ENCODE data around the gene FGF8. TPM values are rescaled to one million over a fixed set of nuclear protein-coding genes. Genes with fewer than 3 reads are reported as not detected.
"Not testable (repeated sequence)": the region's sequence is repeated elsewhere in the genome, so short reads cannot be mapped to it uniquely, and the experiment has no call there.

FGF8 gene
- total and polyA plus RNA-seq, 2 experiments from 2014 or later, result not detected

- 0 out of 2 replicates have a peak, but pooled peaks cover 4% of the 10 kb centered on the region for H4K20me1 ChIP-seq (ENCODE audit: insufficient read depth)
- in situ Hi-C loops (cut with MboI), result no loop called here
- peaks cover 44% of the 10 kb centered on the region for H3F3A ChIP-seq (ENCODE audit: insufficient read depth)
- H3K27me3 ChIP-seq (replicated peaks; ENCODE audit: insufficient read depth), result no peaks in the 10 kb centered on the region
- H3K4me2 ChIP-seq (ENCODE audit: unreplicated experiment), result no peak overlapping the region
- no peak overlapping the region for H3K9ac ChIP-seq
- H3K4me1 ChIP-seq (ENCODE audit: insufficient read depth), result no peaks in the 10 kb centered on the region
- peaks cover 89% of the 10 kb centered on the region for H3K79me2 ChIP-seq (ENCODE audit: insufficient read depth)
- H3K36me3 ChIP-seq (ENCODE audit: low read depth), result peaks cover 92% of the 10 kb centered on the region
- H3K27ac ChIP-seq, result no peak overlapping the region
- no peak for DNase-seq
- no peaks in the 10 kb centered on the region for H3K9me3 ChIP-seq (ENCODE audit: low read depth)
- no peak overlapping the region for H3K4me3 ChIP-seq
- no peak overlapping the region for H2AFZ ChIP-seq
- WGBS, 2 experiments (ENCODE audit: low coverage in 1 of 2, low lambda C conversion rate in 2 of 2, missing lambda C conversion rate in 2 of 2), result 98 to 100% methylated on average over 12 of the region's 12 CpGs
- H3K9me2 ChIP-seq (ENCODE audit: insufficient read depth), result no peaks in the 10 kb centered on the region
- TF ChIP-seq EZH2phosphoT487 (IDR thresholded peaks at IDR 0.05; ENCODE audit: insufficient read depth, low read depth), result no peak
- no peak for TF ChIP-seq EZH2 (IDR thresholded peaks at IDR 0.05; ENCODE audit: insufficient read depth, poor library complexity, severe bottlenecking)
Measured at GRCh38 chr10:101793526-101793925, 17.6 kb upstream of the FGF8 start.

DNA sequence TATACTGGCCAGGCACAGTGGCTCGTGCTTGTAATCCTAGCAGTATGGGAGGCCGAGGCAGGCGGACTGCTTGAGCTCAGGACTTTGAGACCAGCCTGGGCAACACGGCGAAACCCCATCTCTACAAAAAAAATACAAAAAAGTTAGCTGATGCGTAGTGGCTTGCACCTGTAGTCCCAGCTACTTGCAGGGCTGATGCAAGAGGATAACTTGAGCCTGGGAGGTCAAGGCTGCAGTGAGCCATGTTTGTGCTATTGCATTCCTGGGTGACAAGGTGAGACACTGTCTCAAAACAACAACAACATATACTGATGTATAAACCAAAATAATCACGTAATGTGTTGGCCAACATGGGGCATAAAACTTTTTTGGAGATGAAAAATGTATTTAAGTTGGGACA, 13.8 kb upstream of the FGF8 start:
- no peaks in the 10 kb centered on the region for H3K27me3 ChIP-seq (replicated peaks; ENCODE audit: insufficient read depth)
- in situ Hi-C loops (cut with MboI), result loop anchor here (10.0 kb wide), 1 partner anchor 185 kb away; no protein-coding TSS in a partner anchor
- H3K4me1 ChIP-seq (ENCODE audit: insufficient read depth), result no peaks in the 10 kb centered on the region
- no peak for DNase-seq
- no peak for TF ChIP-seq EZH2 (IDR thresholded peaks at IDR 0.05; ENCODE audit: insufficient read depth, poor library complexity, severe bottlenecking)
- TF ChIP-seq EZH2phosphoT487 (IDR thresholded peaks at IDR 0.05; ENCODE audit: insufficient read depth, low read depth), result no peak
- no peaks in the 10 kb centered on the region for H3K9me3 ChIP-seq (ENCODE audit: low read depth)
- 87 to 92% methylated on average over 7 of the region's 7 CpGs for WGBS, 2 experiments (ENCODE audit: low coverage in 1 of 2, low lambda C conversion rate in 2 of 2, missing lambda C conversion rate in 2 of 2)
- H3K27ac ChIP-seq, result no peak overlapping the region
- no peak overlapping the region for H3K4me2 ChIP-seq (ENCODE audit: unreplicated experiment)
- H4K20me1 ChIP-seq (ENCODE audit: insufficient read depth), result no peaks in the 10 kb centered on the region
- no peak overlapping the region for H3K9ac ChIP-seq
- H3K4me3 ChIP-seq, result no peak overlapping the region
- H3K9me2 ChIP-seq (ENCODE audit: insufficient read depth), result no peaks in the 10 kb centered on the region
- H3K36me3 ChIP-seq (ENCODE audit: low read depth), result peaks cover 92% of the 10 kb centered on the region
- H2AFZ ChIP-seq, result no peak overlapping the region
- H3F3A ChIP-seq (ENCODE audit: insufficient read depth), result peaks cover 54% of the 10 kb centered on the region
- H3K79me2 ChIP-seq (ENCODE audit: insufficient read depth), result peaks cover 88% of the 10 kb centered on the region

DNA sequence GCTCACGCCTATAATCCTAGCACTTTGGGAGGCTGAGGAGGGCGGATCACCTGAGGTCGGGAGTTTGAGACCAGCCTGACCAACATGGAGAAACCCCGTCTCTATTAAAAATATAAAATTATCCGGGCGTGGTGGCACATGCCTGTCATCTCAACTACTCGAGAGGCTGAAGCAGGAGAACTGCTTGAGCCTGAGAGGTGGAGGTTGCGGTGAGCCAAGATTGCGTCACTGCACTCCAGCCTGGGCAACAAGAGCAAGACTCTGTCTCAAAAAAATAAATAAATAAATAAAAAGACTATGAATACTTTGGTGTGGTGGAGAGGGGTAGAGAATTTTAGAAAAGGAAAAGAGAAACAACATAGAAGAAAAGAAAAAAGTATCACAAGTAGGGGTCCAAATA, 13.3 kb upstream of the FGF8 start:
- H3K9me3 ChIP-seq (ENCODE audit: low read depth); H2AFZ ChIP-seq; H3K27me3 ChIP-seq (replicated peaks; ENCODE audit: insufficient read depth); H3K4me3 ChIP-seq; H3K4me1 ChIP-seq (ENCODE audit: insufficient read depth); DNase-seq; H4K20me1 ChIP-seq (ENCODE audit: insufficient read depth); H3K9me2 ChIP-seq (ENCODE audit: insufficient read depth); H3K9ac ChIP-seq; H3K4me2 ChIP-seq (ENCODE audit: unreplicated experiment); H3K27ac ChIP-seq: not testable (repeated sequence)
- WGBS, 2 experiments (ENCODE audit: low coverage in 1 of 2, low lambda C conversion rate in 2 of 2, missing lambda C conversion rate in 2 of 2), result 92% methylated on average over 9 of the region's 9 CpGs
- peaks cover 85% of the 10 kb centered on the region for H3K79me2 ChIP-seq (ENCODE audit: insufficient read depth)
- in situ Hi-C loops (cut with MboI), result loop anchor here (10.0 kb wide), 1 partner anchor 184 kb away; no protein-coding TSS in a partner anchor
- H3K36me3 ChIP-seq (ENCODE audit: low read depth), result peaks cover 91% of the 10 kb centered on the region
- peaks cover 54% of the 10 kb centered on the region for H3F3A ChIP-seq (ENCODE audit: insufficient read depth)

DNA sequence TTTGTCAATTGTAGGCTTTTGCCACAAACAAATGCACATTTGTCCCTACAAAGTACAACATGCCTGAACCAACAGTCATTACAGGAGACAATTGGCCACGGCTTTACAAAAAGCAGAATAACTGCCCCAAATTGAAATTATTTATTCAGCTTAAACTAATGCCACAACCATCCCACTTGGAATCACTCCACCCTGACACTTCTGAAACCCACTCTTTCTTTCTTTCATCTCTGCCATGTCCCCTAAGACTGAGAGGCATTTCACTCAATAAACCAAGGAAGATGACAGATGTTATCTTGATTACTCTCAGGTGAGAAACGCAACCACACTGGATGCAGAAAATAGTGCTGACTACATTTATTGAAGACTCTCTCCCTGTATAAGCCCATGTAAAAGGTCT, 9.9 kb upstream of the FGF8 start:
- Histone ChIP-seq H3K9me3 (ENCODE audit: low read depth) (no peaks in the 10 kb centered on the region), H3K36me3 (ENCODE audit: low read depth) (peaks cover 59% of the 10 kb centered on the region), H3K27ac (no peak overlapping the region), H3K79me2 (ENCODE audit: insufficient read depth) (peaks cover 53% of the 10 kb centered on the region), H3K4me1 (ENCODE audit: insufficient read depth) (peaks cover 8% of the 10 kb centered on the region; the same call in 1 of the 2 replicates), H2AFZ (no peak overlapping the region), H3K4me2 (ENCODE audit: unreplicated experiment) (no peak overlapping the region), H4K20me1 (ENCODE audit: insufficient read depth) (no peaks in the 10 kb centered on the region), H3K27me3 (replicated peaks; ENCODE audit: insufficient read depth) (no peaks in the 10 kb centered on the region), H3K4me3 (no peak overlapping the region), H3F3A (ENCODE audit: insufficient read depth) (peaks cover 60% of the 10 kb centered on the region), H3K9ac (no peak overlapping the region), H3K9me2 (ENCODE audit: insufficient read depth) (no peaks in the 10 kb centered on the region)
- 64 to 66% methylated on average over 2 of the region's 2 CpGs for WGBS, 2 experiments (ENCODE audit: low coverage in 1 of 2, low lambda C conversion rate in 2 of 2, missing lambda C conversion rate in 2 of 2)
- TF ChIP-seq EZH2 (IDR thresholded peaks at IDR 0.05; ENCODE audit: insufficient read depth, poor library complexity, severe bottlenecking), result no peak
- no peak for TF ChIP-seq EZH2phosphoT487 (IDR thresholded peaks at IDR 0.05; ENCODE audit: insufficient read depth, low read depth)
- in situ Hi-C loops (cut with MboI), result loop anchor here (10.0 kb wide), 1 partner anchor 181 kb away; no protein-coding TSS in a partner anchor
- no peak for DNase-seq

DNA sequence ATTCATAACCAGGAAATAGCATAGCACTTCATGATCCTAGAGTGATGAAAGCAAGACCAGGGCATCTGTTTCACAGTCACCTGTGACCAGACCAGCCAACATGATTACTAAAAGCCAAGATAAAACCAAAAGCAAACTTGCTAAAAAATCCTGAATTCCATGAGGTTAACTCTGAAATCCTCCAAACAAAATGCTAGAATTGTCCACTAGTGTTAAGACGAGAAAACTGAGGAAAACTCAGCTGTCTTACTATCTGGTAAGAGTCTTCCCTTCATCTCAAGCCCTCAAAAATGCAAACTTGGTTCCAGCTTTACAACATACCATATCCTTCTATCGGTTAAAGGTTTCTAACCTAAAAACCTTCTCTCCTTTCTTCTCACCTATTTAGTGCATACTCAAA, 8.6 kb upstream of the FGF8 start:
- H3K79me2 ChIP-seq (ENCODE audit: insufficient read depth), result peaks cover 48% of the 10 kb centered on the region
- no peak overlapping the region for H3K9ac ChIP-seq
- no peak overlapping the region for H3K4me2 ChIP-seq (ENCODE audit: unreplicated experiment)
- no peaks in the 10 kb centered on the region for H3K9me3 ChIP-seq (ENCODE audit: low read depth)
- no peak for TF ChIP-seq EZH2phosphoT487 (IDR thresholded peaks at IDR 0.05; ENCODE audit: insufficient read depth, low read depth)
- no peak for TF ChIP-seq EZH2 (IDR thresholded peaks at IDR 0.05; ENCODE audit: insufficient read depth, poor library complexity, severe bottlenecking)
- in situ Hi-C loops (cut with MboI), result loop anchor here (10.0 kb wide), 1 partner anchor 180 kb away; no protein-coding TSS in a partner anchor
- H3K4me1 ChIP-seq (ENCODE audit: insufficient read depth), result peaks cover 8% of the 10 kb centered on the region; the same call in 1 of the 2 replicates
- no peaks in the 10 kb centered on the region for H3K9me2 ChIP-seq (ENCODE audit: insufficient read depth)
- peaks cover 52% of the 10 kb centered on the region for H3F3A ChIP-seq (ENCODE audit: insufficient read depth)
- no peaks in the 10 kb centered on the region for H3K27me3 ChIP-seq (replicated peaks; ENCODE audit: insufficient read depth)
- DNase-seq, result no peak
- no peaks in the 10 kb centered on the region for H4K20me1 ChIP-seq (ENCODE audit: insufficient read depth)
- H3K4me3 ChIP-seq, result no peak overlapping the region
- peaks cover 48% of the 10 kb centered on the region for H3K36me3 ChIP-seq (ENCODE audit: low read depth)
- 78 to 85% methylated on average over 2 of the region's 2 CpGs for WGBS, 2 experiments (ENCODE audit: low coverage in 1 of 2, low lambda C conversion rate in 2 of 2, missing lambda C conversion rate in 2 of 2)
- H3K27ac ChIP-seq, result no peak overlapping the region
- no peak overlapping the region for H2AFZ ChIP-seq
